Activated CD8-positive, alpha-beta T cell treated with anti-CD3 and anti-CD28 coated beads for 36 hours (primary cell): ENCODE measurements around the gene OR2AT4. TPM values are rescaled to one million over a fixed set of nuclear protein-coding genes. Genes with fewer than 3 reads are reported as not detected.
"Not testable (repeated sequence)": the region's sequence is repeated elsewhere in the genome, so short reads cannot be mapped to it uniquely, and the experiment has no call there.

Experiments used
- ATAC-seq: fragments of 200-7000 bp; cut with Tn5 transposase; one replicate; pipeline ENCODE4 v1.10.0; 2021; ENCODE audit warnings: mild to moderate bottlenecking, moderate library complexity
- CTCF ChIA-PET: fragments of 350-600 bp; sonication (Branson Sonifier 250); formaldehyde crosslinking; loops from one replicate; lab custom pipeline; 2021; ENCODE audit warnings: antibody characterized with exemption; lab: Charles Lee
- POLR2A ChIA-PET: fragments of 350-600 bp; sonication (Branson Sonifier 250); formaldehyde crosslinking; loops from one replicate; lab custom pipeline; 2021; ENCODE audit warnings: antibody characterized with exemption; lab: Charles Lee
- DNase-seq: peaks from one replicate; pipeline ENCODE4 v3.0.0-alpha.2; 2020
- H3K27ac Mint-ChIP-seq: one replicate; pipeline ENCODE4 v1.8.0; 2021; ENCODE audit warnings: mild to moderate bottlenecking, mixed read lengths
- H3K27me3 Mint-ChIP-seq: one replicate; pipeline ENCODE4 v1.8.0; 2021; ENCODE audit warnings: mixed read lengths
- H3K36me3 Mint-ChIP-seq: one replicate; pipeline ENCODE4 v1.8.0; 2021; ENCODE audit warnings: low read depth, mixed read lengths
- H3K4me1 Mint-ChIP-seq: one replicate; pipeline ENCODE4 v1.8.0; 2021; ENCODE audit warnings: low read depth, mixed read lengths
- H3K4me3 Mint-ChIP-seq: one replicate; pipeline ENCODE4 v1.8.0; 2021; ENCODE audit warnings: mild to moderate bottlenecking, moderate library complexity, mixed read lengths
- H3K9me3 Mint-ChIP-seq: one replicate; pipeline ENCODE4 v1.8.0; 2021; ENCODE audit warnings: mixed read lengths
- CTCF ChIP-seq: fragments of 200-600 bp; IDR thresholded peaks from one replicate; pipeline ENCODE4 v1.8.0; 2022; ENCODE audit warnings: antibody characterized with exemption, mild to moderate bottlenecking
- intact Hi-C: fragments of 100-400 bp; cut with micrococcal nuclease; formaldehyde crosslinking; loops from one replicate; pipeline ENCODE4 v1.10.0; 2022
- total RNA-seq, 2 experiments: library from RNA; stranded (reverse); gene quantifications; one replicate each; pipeline ENCODE4 v1.2.3, GENCODE V29; 2021

Gene OR2AT4
- total RNA-seq, 2 experiments from 2014 or later = not detected

GRCh38 chr11:75100314-75100713 lies 3.6 kb upstream of the OR2AT4 start:
- DNase-seq (peak; percentile 61), ATAC-seq (peak; percentile 97)
- Mint-ChIP-seq H3K4me1 (peaks cover 21% of the 10 kb centered on the region), H3K36me3 (no peaks in the 10 kb centered on the region), H3K4me3 (no peak overlapping the region), H3K9me3 (no peaks in the 10 kb centered on the region), H3K27me3 (peaks cover 41% of the 10 kb centered on the region), H3K27ac (no peak overlapping the region)
- no peak for TF ChIP-seq CTCF
- ChIA-PET POLR2A (no interaction called here), CTCF (no interaction called here)
- intact Hi-C loops = no loop called here

GRCh38 chr11:75099635-75100034 lies 3.0 kb upstream of the OR2AT4 start:
- H3K4me3 Mint-ChIP-seq = no peak overlapping the region
- H3K4me1 Mint-ChIP-seq = peaks cover 21% of the 10 kb centered on the region
- peaks cover 45% of the 10 kb centered on the region for H3K27me3 Mint-ChIP-seq
- ChIA-PET CTCF (no interaction called here), POLR2A (no interaction called here)
- ATAC-seq (no peak), DNase-seq (no peak)
- no peaks in the 10 kb centered on the region for H3K9me3 Mint-ChIP-seq
- no peak for TF ChIP-seq CTCF
- intact Hi-C loops = no loop called here
- no peaks in the 10 kb centered on the region for H3K36me3 Mint-ChIP-seq
- H3K27ac Mint-ChIP-seq = no peak overlapping the region

- DNase-seq, ATAC-seq, H3K4me3 Mint-ChIP-seq, H3K36me3 Mint-ChIP-seq, H3K27ac Mint-ChIP-seq, intact Hi-C loops, H3K9me3 Mint-ChIP-seq, POLR2A ChIA-PET: not testable (repeated sequence)
- Mint-ChIP-seq H3K4me1 (peaks cover 19% of the 10 kb centered on the region), H3K27me3 (peaks cover 48% of the 10 kb centered on the region)
- CTCF ChIA-PET = interaction anchor here (0.7 to 1.1 kb wide), 2 partner anchors 42 to 46 kb away, joined by 3 read pairs; no protein-coding TSS in a partner anchor
These were observed 2.3 kb upstream of the OR2AT4 start for GRCh38 chr11:75098835-75099439.

GRCh38 chr11:75098181-75098580 lies 1.5 kb upstream of the OR2AT4 start:
- H3K4me1 Mint-ChIP-seq = peaks cover 12% of the 10 kb centered on the region
- DNase-seq, ATAC-seq, POLR2A ChIA-PET, H3K27ac Mint-ChIP-seq, H3K9me3 Mint-ChIP-seq, H3K36me3 Mint-ChIP-seq, intact Hi-C loops, H3K4me3 Mint-ChIP-seq: not testable (repeated sequence)
- peaks cover 44% of the 10 kb centered on the region for H3K27me3 Mint-ChIP-seq
- CTCF ChIA-PET = interaction anchor here (1.1 kb wide), 1 partner anchor 43 kb away, joined by 3 read pairs; no protein-coding TSS in a partner anchor

- no peaks in the 10 kb centered on the region for H3K9me3 Mint-ChIP-seq
- H3K4me3 Mint-ChIP-seq = no peak overlapping the region
- ChIA-PET CTCF (no interaction called here), POLR2A (no interaction called here)
- peaks cover 42% of the 10 kb centered on the region for H3K27me3 Mint-ChIP-seq
- intact Hi-C loops = no loop called here
- no peak for TF ChIP-seq CTCF
- peaks cover 12% of the 10 kb centered on the region for H3K4me1 Mint-ChIP-seq
- DNase-seq (no peak), ATAC-seq (no peak)
- no peaks in the 10 kb centered on the region for H3K36me3 Mint-ChIP-seq
- H3K27ac Mint-ChIP-seq = no peak overlapping the region
These were observed 489 bp upstream of the OR2AT4 start for GRCh38 chr11:75097173-75097557.

- intact Hi-C loops, H3K4me3 Mint-ChIP-seq, ATAC-seq, H3K36me3 Mint-ChIP-seq, DNase-seq, CTCF ChIA-PET, H3K4me1 Mint-ChIP-seq, H3K27ac Mint-ChIP-seq, POLR2A ChIA-PET: not testable (repeated sequence)
- Mint-ChIP-seq H3K9me3 (peaks cover 12% of the 10 kb centered on the region), H3K27me3 (peaks cover 38% of the 10 kb centered on the region)
These were observed 2.3 kb downstream of the OR2AT4 start for GRCh38 chr11:75094382-75094781.
